Left lung (tissue), 10 donors: Measurements from ENCODE around the gene PDIA4. TPM values are rescaled to one million over a fixed set of nuclear protein-coding genes. Genes with fewer than 3 reads are reported as not detected.

Source experiments
- ATAC-seq: fragments of 200-7000 bp; cut with Tn5 transposase; one replicate; pipeline ENCODE4 v1.9.1; 2020; ENCODE audit warnings: moderate library complexity
- DNase-seq, 4 donors: peaks; one replicate each; pipeline ENCODE4 v3.0.0-alpha.2; 2013 to 2020
- H3K27ac ChIP-seq, 2 donors: fragments of 200-600 bp; sonication (generic) in 1 of 2; one replicate each; pipeline versions ENCODE4 v1.5.0 to v1.8.0; 2020 to 2021
- H3K27me3 ChIP-seq, 2 donors: fragments of 200-600 bp; sonication (generic) in 1 of 2; one replicate each; pipeline versions ENCODE4 v1.5.0 to v1.8.0; 2020 to 2021
- H3K36me3 ChIP-seq, 2 donors: fragments of 200-600 bp; sonication (generic) in 1 of 2; one replicate each; pipeline versions ENCODE4 v1.5.0 to v1.8.0; 2020 to 2021
- H3K4me1 ChIP-seq, 2 donors: fragments of 200-600 bp; one replicate each; pipeline ENCODE4 v1.8.0; 2021
- H3K4me3 ChIP-seq, 2 donors: fragments of 200-600 bp; sonication (generic) in 1 of 2; one replicate each; pipeline versions ENCODE4 v1.5.0 to v1.8.0; 2020 to 2021; ENCODE audit warnings: mild to moderate bottlenecking in 1 of 2
- H3K9me3 ChIP-seq, 2 donors: fragments of 200-600 bp; sonication (generic) in 1 of 2; one replicate each; pipeline versions ENCODE4 v1.5.0 to v1.8.0; 2020 to 2021
- intact Hi-C, 2 donors: fragments of 100-400 bp; cut with DNase I; formaldehyde crosslinking; loops; one replicate each; pipeline versions ENCODE4 v1.11.2 to v1.14.2; 2022
- polyA plus RNA-seq, 6 donors: library from polyadenylated mRNA; unstranded; fragments of 120-200 nt; gene quantifications; one replicate each; pipeline ENCODE4 v1.2.1, GENCODE V29; 2013; ENCODE audit not compliant: insufficient read length in 6 of 6
- total RNA-seq, 2 donors: library from RNA; stranded (reverse); fragmentation: NEBNext Ultra II Directional; extraction: Animal tissue kit (Norgen Biotek cat#: 25700); gene quantifications; one replicate each; pipeline ENCODE4 v1.2.1, GENCODE V29; 2021
- TF ChIP-seq, protein P1 (sequence below), 2 donors: fragments of 200-600 bp; sonication (generic) in 1 of 2; IDR thresholded peaks; one replicate each; pipeline versions ENCODE4 v1.5.0 to v1.8.0; 2021; ENCODE audit warnings: antibody characterized with exemption in 2 of 2
- donor health status: DM: no; HTN: yes; CAD: no.
- donor health status: DM: no; HTN: no; CAD: no.

Gene PDIA4
- total and polyA plus RNA-seq, 8 donors, result 136 to 239 (median 172) TPM

DNA sequence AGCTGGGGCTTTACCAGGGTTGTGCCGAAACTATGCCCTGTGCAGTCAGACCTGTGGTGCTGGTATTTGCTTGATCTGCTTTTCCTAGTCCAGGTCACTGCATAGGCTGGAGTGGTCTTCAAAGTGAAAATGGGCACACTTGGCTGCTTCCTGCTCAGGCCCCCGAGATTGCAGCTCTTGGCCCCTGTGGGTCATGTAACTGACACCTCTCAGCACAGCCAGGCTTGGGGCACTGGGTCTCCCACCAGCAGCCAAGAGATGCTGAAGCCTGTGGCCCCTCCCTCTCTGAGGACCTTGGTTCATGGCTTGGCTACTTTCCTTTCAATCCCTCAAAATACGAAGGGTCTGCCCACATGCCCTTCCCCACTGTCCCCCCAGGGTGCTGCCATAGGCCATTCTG lies 33.7 kb downstream of the PDIA4 start:
- Histone ChIP-seq H3K4me1 (no peaks in the 10 kb centered on the region), H3K4me3 (no peak overlapping the region), H3K27ac (no peak overlapping the region), H3K27me3 (no peaks in the 10 kb centered on the region), H3K9me3 (no peaks in the 10 kb centered on the region), H3K36me3 (no peaks in the 10 kb centered on the region)
- DNase-seq (no peak), ATAC-seq (no peak)
- intact Hi-C loops, result no loop called here
- TF ChIP-seq, protein P1, sequence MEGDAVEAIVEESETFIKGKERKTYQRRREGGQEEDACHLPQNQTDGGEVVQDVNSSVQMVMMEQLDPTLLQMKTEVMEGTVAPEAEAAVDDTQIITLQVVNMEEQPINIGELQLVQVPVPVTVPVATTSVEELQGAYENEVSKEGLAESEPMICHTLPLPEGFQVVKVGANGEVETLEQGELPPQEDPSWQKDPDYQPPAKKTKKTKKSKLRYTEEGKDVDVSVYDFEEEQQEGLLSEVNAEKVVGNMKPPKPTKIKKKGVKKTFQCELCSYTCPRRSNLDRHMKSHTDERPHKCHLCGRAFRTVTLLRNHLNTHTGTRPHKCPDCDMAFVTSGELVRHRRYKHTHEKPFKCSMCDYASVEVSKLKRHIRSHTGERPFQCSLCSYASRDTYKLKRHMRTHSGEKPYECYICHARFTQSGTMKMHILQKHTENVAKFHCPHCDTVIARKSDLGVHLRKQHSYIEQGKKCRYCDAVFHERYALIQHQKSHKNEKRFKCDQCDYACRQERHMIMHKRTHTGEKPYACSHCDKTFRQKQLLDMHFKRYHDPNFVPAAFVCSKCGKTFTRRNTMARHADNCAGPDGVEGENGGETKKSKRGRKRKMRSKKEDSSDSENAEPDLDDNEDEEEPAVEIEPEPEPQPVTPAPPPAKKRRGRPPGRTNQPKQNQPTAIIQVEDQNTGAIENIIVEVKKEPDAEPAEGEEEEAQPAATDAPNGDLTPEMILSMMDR (IDR thresholded peaks at IDR 0.05), result no peak

GRCh38 chr7:148993193-148993592 lies 35.1 kb downstream of the PDIA4 start:
- intact Hi-C loops, result no loop called here

GRCh38 chr7:148991536-148991935 lies 36.8 kb downstream of the PDIA4 start:
- Histone ChIP-seq H3K4me3 (no peak overlapping the region), H3K4me1 (peaks cover 0 to 9% of the 10 kb centered on the region in 2 donors), H3K9me3 (no peaks in the 10 kb centered on the region), H3K27me3 (no peaks in the 10 kb centered on the region), H3K36me3 (no peaks in the 10 kb centered on the region), H3K27ac (no peak overlapping the region)
- DNase-seq, result no peak
- no peak for ATAC-seq
- intact Hi-C loops, result no loop called here
- TF ChIP-seq, protein P1 (IDR thresholded peaks at IDR 0.05), result no peak

More at GRCh38 chr7:148993193-148993592, 35.1 kb downstream of the PDIA4 start:
- Histone ChIP-seq H3K27me3 (no peaks in the 10 kb centered on the region), H3K9me3 (no peaks in the 10 kb centered on the region), H3K4me3 (no peak overlapping the region), H3K27ac (no peak overlapping the region), H3K36me3 (no peaks in the 10 kb centered on the region), H3K4me1 (peaks cover 0 to 4% of the 10 kb centered on the region in 2 donors)
- no peak for ATAC-seq
- DNase-seq, result no peak
- TF ChIP-seq, protein P1 (IDR thresholded peaks at IDR 0.05), result no peak

DNA sequence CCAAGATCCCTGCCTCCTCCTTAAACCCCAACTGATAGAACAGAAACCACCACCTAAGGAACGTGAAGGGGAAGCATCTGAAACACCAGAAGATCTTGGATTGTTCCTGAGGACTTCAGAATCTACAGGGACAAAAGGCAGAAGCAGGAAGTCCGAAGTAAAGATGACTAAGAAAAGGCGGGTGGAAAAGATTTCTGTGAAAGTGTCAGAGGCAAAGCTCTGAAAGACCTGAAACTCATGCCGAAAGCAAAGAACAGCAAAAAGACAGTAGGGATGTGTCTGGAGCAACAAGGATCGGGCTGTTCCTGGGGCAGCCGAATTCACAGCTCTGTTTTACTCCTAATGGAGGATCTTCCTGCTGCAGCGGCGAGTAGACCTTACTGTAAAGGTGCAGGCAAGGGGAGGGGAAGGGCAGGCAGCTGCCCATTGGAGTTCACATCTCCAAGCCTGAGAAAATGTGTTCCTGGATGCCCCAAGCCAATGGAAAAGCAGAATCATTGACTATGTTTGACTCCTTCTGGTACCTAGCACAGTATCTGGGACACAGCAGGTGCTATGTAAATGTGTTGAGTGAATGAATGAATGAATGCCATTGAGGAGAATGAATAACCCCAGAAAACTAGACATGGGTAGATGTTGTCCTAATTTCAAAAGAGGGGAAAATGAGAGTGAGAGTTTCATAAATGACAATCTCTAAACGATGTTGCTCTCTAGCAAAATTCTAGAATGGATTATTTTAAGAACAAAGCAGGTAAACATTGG lies 40.4 kb downstream of the PDIA4 start:
- no peaks in the 10 kb centered on the region for H3K27me3 ChIP-seq
- H3K9me3 ChIP-seq, result no peaks in the 10 kb centered on the region
- H3K27ac ChIP-seq, result peak overlapping the region; percentile 58 to 85
- H3K4me3 ChIP-seq, result peak overlapping the region; percentile 51 to 65
- peaks cover 0 to 29% of the 10 kb centered on the region in 2 donors for H3K4me1 ChIP-seq
- intact Hi-C loops, result no loop called here
- no peaks in the 10 kb centered on the region for H3K36me3 ChIP-seq
- TF ChIP-seq, protein P1 (IDR thresholded peaks at IDR 0.05), result no peak
- DNase-seq, result peak in 1 of 4 donors; percentile 16
- ATAC-seq, result peak; percentile 42

DNA sequence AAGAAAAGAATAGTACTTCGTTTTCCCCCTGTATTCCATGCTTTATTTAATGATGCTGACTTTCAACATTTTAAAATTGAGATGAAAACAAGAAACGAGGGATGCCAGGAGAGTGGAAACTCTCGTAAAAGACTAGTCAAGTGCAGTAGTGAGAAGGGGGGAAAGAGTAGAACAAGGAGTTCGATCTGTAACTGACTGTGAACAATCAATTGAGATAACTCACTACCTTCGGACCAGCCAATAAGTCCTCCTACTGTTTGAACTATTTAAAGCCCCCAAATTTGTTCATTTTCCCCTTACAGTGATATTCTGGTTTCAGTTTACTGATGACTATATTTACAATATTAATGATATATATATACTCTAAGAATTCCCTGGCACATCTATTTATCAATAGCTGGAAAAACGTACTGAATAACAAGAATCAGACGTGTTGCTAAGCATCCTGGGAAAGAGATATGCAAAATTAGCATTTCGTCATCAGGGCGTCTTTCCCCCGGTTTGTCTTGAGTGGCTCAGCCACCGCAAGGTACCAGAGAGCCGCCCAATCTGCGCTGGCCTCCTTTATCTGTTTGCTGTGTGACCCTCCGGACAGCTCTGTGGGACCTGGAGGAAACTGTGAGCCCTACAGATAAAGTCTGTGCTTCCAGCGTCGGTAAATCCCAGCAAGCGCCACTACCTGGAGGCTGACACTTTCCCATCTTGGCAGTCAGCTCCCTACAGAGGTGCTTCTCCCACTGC lies 41.1 kb downstream of the PDIA4 start:
- peak; percentile 82 to 93 (median 86) for DNase-seq
- Histone ChIP-seq H3K4me3 (peak overlapping the region; percentile 51 to 65), H3K27me3 (peaks cover 0 to 5% of the 10 kb centered on the region in 2 donors), H3K9me3 (no peaks in the 10 kb centered on the region), H3K4me1 (peaks cover 0 to 36% of the 10 kb centered on the region in 2 donors), H3K27ac (peak overlapping the region; percentile 58 to 85), H3K36me3 (no peaks in the 10 kb centered on the region)
- ATAC-seq, result peak; percentile 91
- TF ChIP-seq, protein P1 (IDR thresholded peaks at IDR 0.05), result no peak
- intact Hi-C loops, result no loop called here
